Neural crest cell (in vitro differentiated cells): ENCODE data around the gene ADCY2. TPM values are rescaled to one million over a fixed set of nuclear protein-coding genes. Genes with fewer than 3 reads are reported as not detected.

Source experiments
- DNase-seq: peaks from one replicate; pipeline ENCODE4 v3.0.0; 2021; ENCODE audit warnings: low read depth, mixed read lengths, low spot score
- H3K27ac Mint-ChIP-seq: one replicate; pipeline ENCODE4 v1.8.0; 2021; ENCODE audit warnings: mild to moderate bottlenecking, mixed read lengths; ENCODE audit not compliant: unreplicated experiment
- H3K27me3 Mint-ChIP-seq: 2 replicates; pipeline ENCODE4 v1.8.0; 2021; ENCODE audit warnings: low read depth, mild to moderate bottlenecking, mixed read lengths
- H3K36me3 Mint-ChIP-seq: 2 replicates; pipeline ENCODE4 v1.8.0; 2021; ENCODE audit warnings: low read depth, mild to moderate bottlenecking, mixed read lengths
- H3K4me1 Mint-ChIP-seq: 2 replicates; pipeline ENCODE4 v1.8.0; 2021; ENCODE audit warnings: mixed read lengths
- H3K4me3 Mint-ChIP-seq: one replicate; pipeline ENCODE4 v1.8.0; 2021; ENCODE audit warnings: mild to moderate bottlenecking, mixed read lengths
- H3K9me3 Mint-ChIP-seq: 2 replicates; pipeline ENCODE4 v1.8.0; 2021; ENCODE audit warnings: mixed read lengths
- CTCF ChIP-seq: fragments of 200-600 bp; sonication (generic); conservative IDR thresholded peaks from 2 replicates; pipeline ENCODE4 v1.5.0; 2021; ENCODE audit warnings: antibody characterized with exemption, mild to moderate bottlenecking
- total RNA-seq: library from RNA; stranded (reverse); gene quantifications from 2 replicates; pipeline ENCODE4 v1.2.1, GENCODE V29; 2021

Gene ADCY2
- total RNA-seq, 1 donor from 2014 or later: 3.5 TPM

DNA sequence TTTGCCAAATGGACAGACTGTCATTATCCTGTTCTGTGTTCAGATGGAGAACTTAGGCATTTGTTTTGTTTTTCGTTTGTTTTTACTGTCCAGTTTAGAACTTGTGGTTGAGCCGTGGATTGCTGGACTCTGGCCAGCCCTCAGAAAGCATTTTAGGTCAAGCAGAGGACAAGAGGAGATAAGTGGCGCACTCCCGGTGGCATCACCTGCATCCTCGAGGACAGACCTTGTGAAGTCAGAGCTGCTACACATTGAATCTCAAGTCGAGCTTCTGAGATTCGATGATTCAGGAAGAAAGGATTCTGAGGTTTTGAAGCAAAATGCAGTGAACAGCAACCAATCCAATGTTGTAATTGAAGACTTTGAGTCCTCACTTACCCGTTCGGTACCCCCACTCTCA is 481.9 kb downstream of the ADCY2 start:
- TF ChIP-seq CTCF: no peak
- no peak for DNase-seq
- Mint-ChIP-seq H3K4me1 (no peaks in the 10 kb centered on the region), H3K4me3 (no peak overlapping the region), H3K27ac (no peak overlapping the region), H3K36me3 (peaks cover 9% of the 10 kb centered on the region), H3K27me3 (no peaks in the 10 kb centered on the region), H3K9me3 (no peaks in the 10 kb centered on the region)

DNA sequence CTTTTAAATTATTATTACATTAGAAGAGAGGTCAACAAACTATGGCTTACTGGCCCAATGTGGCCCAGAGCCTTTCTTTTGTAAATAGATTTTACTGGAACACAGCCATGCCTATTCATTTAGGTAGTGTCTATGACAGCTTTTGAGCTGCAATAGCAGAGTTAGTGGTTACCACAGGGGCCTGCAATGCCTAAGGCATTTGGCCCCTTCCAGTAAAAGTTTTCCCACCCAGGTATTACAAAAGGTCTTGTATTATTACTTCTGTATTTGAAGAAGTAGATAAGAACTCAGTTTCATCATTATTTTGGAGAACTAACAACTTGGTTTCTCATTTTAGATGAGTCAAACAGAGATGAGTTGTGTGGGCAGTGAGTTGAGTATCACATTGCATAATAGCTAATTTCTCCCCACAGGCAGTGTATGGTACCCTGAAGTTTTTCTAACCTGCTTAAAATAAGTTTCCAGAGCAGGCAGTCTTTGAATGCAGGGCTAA is 482.5 kb downstream of the ADCY2 start:
- Mint-ChIP-seq H3K36me3 (peaks cover 9% of the 10 kb centered on the region), H3K27ac (no peak overlapping the region), H3K27me3 (no peaks in the 10 kb centered on the region), H3K9me3 (no peaks in the 10 kb centered on the region), H3K4me1 (no peaks in the 10 kb centered on the region), H3K4me3 (no peak overlapping the region)
- no peak for TF ChIP-seq CTCF
- DNase-seq: no peak
